ENCODE results near the gene COX11. TPM values are rescaled to one million over a fixed set of nuclear protein-coding genes. Genes with fewer than 3 reads are reported as not detected.

Gene COX11
- polyA plus RNA-seq, 6 donors from 2014 or later, result 49.1 to 72.2 (median 59.1) TPM

- no peak overlapping the region for H3K4me3 Mint-ChIP-seq
- ATAC-seq (ENCODE audit: low read depth in 2 of 2) (no peak), DNase-seq (no peak)
- H3K4me1 Mint-ChIP-seq, result no peaks in the 10 kb centered on the region
- no peaks in the 10 kb centered on the region for H3K27me3 Mint-ChIP-seq
- no peaks in the 10 kb centered on the region for H3K36me3 Mint-ChIP-seq
- no peak overlapping the region for H3K27ac Mint-ChIP-seq
- peaks cover 0 to 15% (median 2%) of the 10 kb centered on the region in 7 donors for H3K9me3 Mint-ChIP-seq
Measured at GRCh38 chr17:54976316-54976715, 7.9 kb upstream of the COX11 start.

DNA sequence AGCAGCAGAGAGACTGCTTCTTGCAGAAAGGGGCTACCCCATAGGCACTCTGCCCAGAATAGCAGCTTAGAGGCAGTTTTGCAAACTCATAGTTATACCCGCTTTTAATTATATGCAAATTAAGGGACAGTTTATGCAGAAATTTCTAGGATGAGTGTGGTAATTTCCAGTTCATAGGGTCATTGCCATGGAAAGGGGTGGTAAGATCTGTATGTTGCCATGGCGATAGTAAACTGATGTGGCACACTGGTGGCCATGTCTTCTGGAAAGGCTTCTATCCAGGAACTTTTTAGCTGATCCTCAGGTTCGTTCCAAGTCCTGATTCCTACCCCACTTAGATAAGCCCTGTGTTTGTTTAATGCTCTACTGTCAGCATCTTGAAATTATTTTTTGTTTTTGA, 6.3 kb upstream of the COX11 start:
- no peak for ATAC-seq (ENCODE audit: low read depth in 2 of 2)
- Mint-ChIP-seq H3K4me1 (no peaks in the 10 kb centered on the region), H3K36me3 (no peaks in the 10 kb centered on the region), H3K4me3 (no peak overlapping the region), H3K27me3 (no peaks in the 10 kb centered on the region), H3K9me3 (peaks cover 0 to 3% (median 0%) of the 10 kb centered on the region in 7 donors), H3K27ac (peak overlapping the region in 1 of 6 donors; percentile 57)
- DNase-seq, result no peak

DNA sequence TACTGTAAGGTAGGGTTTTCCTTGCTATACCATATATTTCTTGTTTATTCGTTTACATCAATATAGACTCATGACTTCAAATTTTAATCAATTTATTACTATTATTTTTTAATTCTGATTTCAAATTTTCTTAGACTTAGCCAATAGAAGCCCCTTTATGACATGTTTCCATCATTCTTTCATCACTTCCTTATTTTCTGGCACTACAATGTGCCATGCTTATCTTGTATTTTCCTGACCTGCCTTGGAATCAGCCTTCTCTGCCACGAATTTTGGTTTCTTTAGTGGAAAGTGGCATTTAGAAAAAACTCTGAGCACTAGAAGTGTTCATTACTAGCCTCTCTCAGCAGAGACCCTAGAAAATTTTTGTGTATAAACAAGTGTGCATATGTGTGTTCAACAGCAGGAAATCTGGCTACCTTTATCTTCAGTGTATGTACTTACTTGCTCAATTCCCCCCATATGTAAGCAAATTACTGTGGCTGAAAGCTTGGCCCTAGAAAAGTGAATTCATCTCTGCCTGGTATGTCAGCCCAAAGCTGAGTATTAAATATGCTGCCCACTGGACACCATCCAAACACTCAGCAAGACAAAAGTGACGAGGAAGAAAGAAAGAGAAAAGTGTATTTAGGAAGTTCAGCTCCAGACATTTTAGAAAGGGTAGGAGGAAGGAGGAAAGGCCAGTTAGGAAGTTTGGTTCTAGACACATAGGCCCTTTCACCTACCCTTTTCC, 4.1 kb upstream of the COX11 start:
- Mint-ChIP-seq H3K4me1 (peaks cover 0 to 5% (median 1%) of the 10 kb centered on the region in 3 donors), H3K27me3 (no peaks in the 10 kb centered on the region), H3K27ac (no peak overlapping the region), H3K36me3 (no peaks in the 10 kb centered on the region), H3K4me3 (peak overlapping the region in 1 of 8 donors; percentile 22), H3K9me3 (no peaks in the 10 kb centered on the region)
- DNase-seq (no peak), ATAC-seq (ENCODE audit: low read depth in 2 of 2) (no peak)

DNA sequence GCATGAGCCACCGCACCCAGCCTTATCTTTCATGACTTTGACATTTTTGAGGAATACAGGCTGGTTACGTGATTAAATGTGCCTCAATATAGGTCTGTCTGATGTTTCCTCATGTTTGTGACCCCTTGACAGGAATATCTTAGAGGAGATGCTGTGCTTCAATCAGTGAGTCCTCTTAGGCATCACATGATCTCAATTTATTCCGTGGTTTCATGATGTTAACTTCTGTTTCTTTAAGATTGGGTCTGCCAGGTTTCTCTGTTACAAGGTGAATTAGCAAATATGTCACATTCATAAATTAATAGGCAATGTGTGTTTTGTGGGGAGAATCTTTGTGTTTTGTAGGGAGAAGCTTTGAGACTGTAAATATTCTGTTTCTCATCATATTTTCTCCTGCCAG, 3.4 kb upstream of the COX11 start:
- no peak for DNase-seq
- peaks cover 0 to 10% (median 4%) of the 10 kb centered on the region in 3 donors for H3K4me1 Mint-ChIP-seq
- H3K27ac Mint-ChIP-seq, result no peak overlapping the region
- ATAC-seq (ENCODE audit: low read depth in 2 of 2), result no peak
- H3K4me3 Mint-ChIP-seq, result peak overlapping the region in 1 of 8 donors; percentile 38
- H3K36me3 Mint-ChIP-seq, result no peaks in the 10 kb centered on the region
- no peaks in the 10 kb centered on the region for H3K9me3 Mint-ChIP-seq
- H3K27me3 Mint-ChIP-seq, result no peaks in the 10 kb centered on the region

GRCh38 chr17:54971147-54971546, 2.7 kb upstream of the COX11 start:
- DNase-seq (no peak), ATAC-seq (ENCODE audit: low read depth in 2 of 2) (no peak)
- Mint-ChIP-seq H3K27me3 (no peaks in the 10 kb centered on the region), H3K4me1 (peaks cover 0 to 16% (median 6%) of the 10 kb centered on the region in 3 donors), H3K9me3 (no peaks in the 10 kb centered on the region), H3K36me3 (no peaks in the 10 kb centered on the region), H3K27ac (no peak overlapping the region), H3K4me3 (peak overlapping the region in 1 of 8 donors; percentile 47)

DNA sequence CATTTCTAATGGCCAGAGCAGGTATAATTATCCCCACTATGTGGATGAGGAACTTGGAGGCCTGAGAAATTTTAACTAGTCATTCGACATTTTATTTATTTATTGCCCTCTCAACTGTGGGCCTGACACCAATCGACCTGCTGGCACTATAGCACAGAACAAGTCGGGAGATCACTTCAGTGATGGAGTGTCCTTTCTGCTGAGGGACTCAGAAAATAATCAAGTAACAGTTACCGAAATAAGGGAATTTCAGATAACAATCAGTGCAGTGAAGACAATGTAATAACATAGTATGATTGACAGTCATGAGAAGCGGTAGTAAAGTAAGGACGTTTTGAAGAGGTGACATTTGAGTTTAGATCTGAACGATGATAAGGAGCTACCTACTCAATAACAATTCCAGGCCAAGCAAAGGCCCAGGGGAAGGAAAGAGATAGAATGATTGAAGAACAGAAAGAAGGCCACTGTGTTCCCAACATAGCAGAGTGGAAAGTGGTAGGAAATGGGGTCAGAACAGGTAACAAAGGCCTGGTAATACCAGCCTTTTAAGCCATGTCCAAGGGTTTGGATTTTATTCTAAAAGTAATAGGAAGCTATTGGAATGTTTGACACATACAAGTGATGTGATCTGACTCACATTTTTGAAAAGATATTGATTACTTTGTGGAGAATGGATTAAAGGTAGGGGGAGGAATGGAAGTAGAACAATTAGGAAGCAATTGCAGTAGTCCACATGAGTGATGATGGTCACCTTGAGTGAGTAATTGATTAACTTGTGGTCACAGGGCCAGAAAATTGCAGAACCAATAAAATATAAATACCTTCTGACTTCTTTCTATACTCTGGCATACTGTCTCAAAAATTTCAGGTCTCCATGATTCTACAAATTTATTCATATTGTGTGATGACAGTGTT, 1.5 kb upstream of the COX11 start:
- Mint-ChIP-seq H3K9me3 (no peaks in the 10 kb centered on the region), H3K4me3 (peak overlapping the region in 1 of 8 donors; percentile 20), H3K36me3 (no peaks in the 10 kb centered on the region), H3K4me1 (peaks cover 0 to 21% (median 6%) of the 10 kb centered on the region in 3 donors), H3K27ac (peak overlapping the region in 1 of 6 donors; percentile 88), H3K27me3 (no peaks in the 10 kb centered on the region)
- DNase-seq (no peak), ATAC-seq (ENCODE audit: low read depth in 2 of 2) (no peak)

DNA sequence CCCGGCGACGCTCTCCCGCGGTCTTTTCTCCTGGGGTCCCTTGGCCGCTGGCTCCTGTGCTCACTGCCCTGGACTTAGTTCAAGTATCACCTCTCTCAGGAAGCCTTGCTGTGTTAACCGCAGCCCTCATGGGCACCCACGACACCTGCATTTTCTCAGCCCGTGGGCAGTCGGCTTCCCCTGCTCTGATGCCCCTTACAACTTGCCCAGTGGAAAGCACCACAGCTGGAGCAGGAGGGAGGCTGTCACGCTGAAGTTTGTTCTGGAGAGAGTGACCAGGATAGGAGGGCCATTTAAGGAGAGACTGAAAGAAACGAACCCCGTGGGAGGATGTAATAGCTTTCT, 506 bp upstream of the COX11 start:
- H3K27me3 Mint-ChIP-seq, result no peaks in the 10 kb centered on the region
- ATAC-seq (ENCODE audit: low read depth in 2 of 2) (peak; percentile 16 to 18), DNase-seq (no peak)
- no peaks in the 10 kb centered on the region for H3K36me3 Mint-ChIP-seq
- no peaks in the 10 kb centered on the region for H3K9me3 Mint-ChIP-seq
- H3K27ac Mint-ChIP-seq, result no peak overlapping the region
- peaks cover 0 to 21% (median 6%) of the 10 kb centered on the region in 3 donors for H3K4me1 Mint-ChIP-seq
- H3K4me3 Mint-ChIP-seq, result no peak overlapping the region

DNA sequence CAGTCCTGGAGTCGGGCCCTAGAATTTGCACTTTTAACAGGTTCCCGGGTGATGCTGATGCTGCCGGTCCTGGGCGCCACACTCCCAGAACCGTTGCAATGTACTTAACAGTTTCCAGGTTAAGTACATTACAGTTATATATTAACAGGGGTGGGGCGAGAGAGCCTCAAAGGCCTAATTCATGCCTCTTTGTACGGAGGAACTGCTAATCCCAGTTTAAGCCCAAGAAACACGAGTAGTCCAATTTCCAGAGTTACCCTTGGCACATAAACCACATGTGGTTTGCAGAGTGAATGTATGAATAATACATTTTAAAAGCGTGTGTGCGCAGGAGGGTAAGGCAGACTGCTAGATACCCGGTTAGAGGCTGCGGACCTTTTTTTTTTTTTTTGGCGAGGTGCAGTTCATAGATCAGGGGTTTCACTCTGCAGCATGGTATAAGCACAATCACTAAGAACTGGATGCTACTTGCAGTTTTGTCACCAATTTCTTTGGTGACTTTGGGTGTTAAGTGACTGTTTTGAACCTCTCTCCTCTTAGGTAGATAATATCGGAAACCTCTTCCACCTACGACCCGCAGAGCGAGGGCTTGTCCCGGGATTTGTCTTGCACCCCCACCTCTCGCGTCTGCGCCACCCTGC, 713 bp downstream of the COX11 start:
- no peak overlapping the region for H3K4me3 Mint-ChIP-seq
- H3K9me3 Mint-ChIP-seq, result no peaks in the 10 kb centered on the region
- peak; percentile 18 to 20 for ATAC-seq (ENCODE audit: low read depth in 2 of 2)
- H3K27ac Mint-ChIP-seq, result peak overlapping the region in 2 of 6 donors; percentile 34 to 76
- no peak for DNase-seq
- no peaks in the 10 kb centered on the region for H3K27me3 Mint-ChIP-seq
- H3K4me1 Mint-ChIP-seq, result peaks cover 0 to 25% (median 6%) of the 10 kb centered on the region in 3 donors
- no peaks in the 10 kb centered on the region for H3K36me3 Mint-ChIP-seq

DNA sequence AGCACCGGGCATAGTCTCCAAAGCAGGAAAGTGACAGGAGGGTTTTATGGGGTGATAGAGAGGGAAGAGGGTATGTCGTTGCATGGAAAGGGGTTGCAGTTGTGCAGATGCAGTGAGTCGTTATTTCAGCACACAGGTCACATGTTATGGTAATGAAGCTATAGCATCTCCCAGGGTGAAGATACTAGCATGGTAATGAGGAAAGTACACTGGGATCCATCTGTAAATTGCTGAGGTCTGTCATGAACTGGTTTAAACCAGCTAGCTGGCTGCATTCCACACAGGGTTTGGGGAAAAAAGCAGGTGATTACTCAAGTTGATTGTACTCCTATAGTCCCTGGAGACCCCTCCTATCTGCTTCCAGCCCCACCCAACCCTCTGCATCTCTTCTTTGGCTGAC, 11.7 kb downstream of the COX11 start:
- no peak overlapping the region for H3K4me3 Mint-ChIP-seq
- peaks cover 8 to 18% of the 10 kb centered on the region in 2 donors for H3K36me3 Mint-ChIP-seq
- DNase-seq (no peak), ATAC-seq (ENCODE audit: low read depth in 2 of 2) (no peak)
- no peaks in the 10 kb centered on the region for H3K4me1 Mint-ChIP-seq
- H3K27ac Mint-ChIP-seq, result no peak overlapping the region
- H3K9me3 Mint-ChIP-seq, result no peaks in the 10 kb centered on the region
- H3K27me3 Mint-ChIP-seq, result no peaks in the 10 kb centered on the region

- DNase-seq, result no peak
- no peak for ATAC-seq (ENCODE audit: low read depth in 2 of 2)
- Mint-ChIP-seq H3K4me3 (no peak overlapping the region), H3K4me1 (no peaks in the 10 kb centered on the region), H3K27ac (no peak overlapping the region), H3K36me3 (no peaks in the 10 kb centered on the region), H3K9me3 (no peaks in the 10 kb centered on the region), H3K27me3 (peaks cover 0 to 9% (median 6%) of the 10 kb centered on the region in 3 donors)
Measured at GRCh38 chr17:54951286-54951685, 17.2 kb downstream of the COX11 start.

- no peak overlapping the region for H3K4me3 Mint-ChIP-seq
- no peaks in the 10 kb centered on the region for H3K4me1 Mint-ChIP-seq
- H3K9me3 Mint-ChIP-seq, result no peaks in the 10 kb centered on the region
- no peak for ATAC-seq (ENCODE audit: low read depth in 2 of 2)
- peaks cover 0 to 9% (median 6%) of the 10 kb centered on the region in 3 donors for H3K27me3 Mint-ChIP-seq
- no peak overlapping the region for H3K27ac Mint-ChIP-seq
- no peak for DNase-seq
- no peaks in the 10 kb centered on the region for H3K36me3 Mint-ChIP-seq
Measured at GRCh38 chr17:54950116-54950515, 18.3 kb downstream of the COX11 start.

DNA sequence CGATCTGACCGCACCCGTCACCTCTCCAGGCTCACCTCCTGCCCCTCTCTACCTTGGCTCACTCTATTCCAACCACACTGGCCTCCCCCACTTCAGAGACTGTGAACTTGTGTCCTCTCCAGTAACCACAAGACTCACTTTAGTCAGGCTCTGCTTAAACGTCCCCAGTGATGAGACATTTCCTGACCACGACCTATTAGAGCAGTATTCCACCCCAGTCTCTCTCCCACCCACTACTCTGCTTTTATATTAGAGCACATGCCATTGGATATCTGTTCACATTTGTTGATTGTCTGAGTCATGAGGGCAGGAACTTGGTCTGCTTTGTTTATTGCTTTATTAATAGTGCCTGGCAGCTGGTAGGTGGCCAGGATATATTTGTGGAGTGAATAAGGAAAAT, 20.1 kb downstream of the COX11 start:
- DNase-seq, result no peak
- ATAC-seq (ENCODE audit: low read depth in 2 of 2), result no peak
- Mint-ChIP-seq H3K27ac (no peak overlapping the region), H3K27me3 (peaks cover 0 to 16% (median 6%) of the 10 kb centered on the region in 3 donors), H3K36me3 (no peaks in the 10 kb centered on the region), H3K4me1 (no peaks in the 10 kb centered on the region), H3K9me3 (no peaks in the 10 kb centered on the region), H3K4me3 (no peak overlapping the region)

- H3K4me1 Mint-ChIP-seq, result no peaks in the 10 kb centered on the region
- no peak overlapping the region for H3K4me3 Mint-ChIP-seq
- H3K27ac Mint-ChIP-seq, result no peak overlapping the region
- DNase-seq, result no peak
- no peak for ATAC-seq (ENCODE audit: low read depth in 2 of 2)
- no peaks in the 10 kb centered on the region for H3K36me3 Mint-ChIP-seq
- H3K9me3 Mint-ChIP-seq, result no peaks in the 10 kb centered on the region
- H3K27me3 Mint-ChIP-seq, result peaks cover 0 to 16% (median 6%) of the 10 kb centered on the region in 3 donors
Measured at GRCh38 chr17:54947396-54947795, 21.1 kb downstream of the COX11 start.

Data from naive B cell (primary cell).